ENCODE data around the gene PGK1.

DNA sequence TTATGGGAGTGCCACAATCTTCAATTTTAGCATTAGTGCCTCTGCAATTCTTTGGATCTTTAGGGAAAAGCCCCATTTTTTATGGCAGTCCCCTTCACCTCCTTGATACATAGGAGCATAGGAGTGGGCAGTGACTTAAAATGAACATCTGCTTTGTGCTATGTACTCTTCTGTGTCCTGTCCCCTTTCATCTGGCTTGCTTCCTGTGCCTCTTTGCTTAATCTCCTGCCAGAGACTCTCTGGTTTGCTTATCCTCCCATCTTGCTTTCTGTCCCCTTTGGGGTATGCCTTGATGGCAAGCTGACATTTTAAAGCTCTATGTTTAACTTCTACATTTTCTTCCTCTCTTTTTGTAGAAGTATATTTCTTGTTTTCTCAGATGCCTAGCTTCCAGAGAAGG, 12.3 kb downstream of the PGK1 start:
- TF ChIP-seq, protein P1, sequence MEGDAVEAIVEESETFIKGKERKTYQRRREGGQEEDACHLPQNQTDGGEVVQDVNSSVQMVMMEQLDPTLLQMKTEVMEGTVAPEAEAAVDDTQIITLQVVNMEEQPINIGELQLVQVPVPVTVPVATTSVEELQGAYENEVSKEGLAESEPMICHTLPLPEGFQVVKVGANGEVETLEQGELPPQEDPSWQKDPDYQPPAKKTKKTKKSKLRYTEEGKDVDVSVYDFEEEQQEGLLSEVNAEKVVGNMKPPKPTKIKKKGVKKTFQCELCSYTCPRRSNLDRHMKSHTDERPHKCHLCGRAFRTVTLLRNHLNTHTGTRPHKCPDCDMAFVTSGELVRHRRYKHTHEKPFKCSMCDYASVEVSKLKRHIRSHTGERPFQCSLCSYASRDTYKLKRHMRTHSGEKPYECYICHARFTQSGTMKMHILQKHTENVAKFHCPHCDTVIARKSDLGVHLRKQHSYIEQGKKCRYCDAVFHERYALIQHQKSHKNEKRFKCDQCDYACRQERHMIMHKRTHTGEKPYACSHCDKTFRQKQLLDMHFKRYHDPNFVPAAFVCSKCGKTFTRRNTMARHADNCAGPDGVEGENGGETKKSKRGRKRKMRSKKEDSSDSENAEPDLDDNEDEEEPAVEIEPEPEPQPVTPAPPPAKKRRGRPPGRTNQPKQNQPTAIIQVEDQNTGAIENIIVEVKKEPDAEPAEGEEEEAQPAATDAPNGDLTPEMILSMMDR (IDR thresholded peaks at IDR 0.05), result no peak
- no peak for TF ChIP-seq POLR2A (IDR thresholded peaks at IDR 0.05)
- no peak for TF ChIP-seq POLR2AphosphoS5 (IDR thresholded peaks at IDR 0.05)
- no peak for TF ChIP-seq EP300 (IDR thresholded peaks at IDR 0.05)

All from sigmoid colon (tissue), 4 donors.